A549 (cell line): ENCODE data around the gene LRRC59. TPM values are rescaled to one million over a fixed set of nuclear protein-coding genes. Genes with fewer than 3 reads are reported as not detected.
"Not testable (repeated sequence)": the region's sequence is repeated elsewhere in the genome, so short reads cannot be mapped to it uniquely, and the experiment has no call there.

Experiments used
- ATAC-seq, 2 experiments: fragments of 200-7000 bp in 1 of 2; fragments of >200 bp in 1 of 2; cut with Nextera tagmentation in 1 of 2; cut with Tn5 transposase in 1 of 2; 3 replicates each; pipeline versions ENCODE4 v1.8.0 to v1.9.1; 2018 to 2020; ENCODE audit warnings: mild to moderate bottlenecking in 1 of 2, moderate library complexity in 1 of 2
- CTCF ChIA-PET: fragments of 300-600 bp; sonication (Branson Sonifier 250); formaldehyde crosslinking; extraction: SDS; loops from one replicate; lab custom pipeline; 2021; ENCODE audit warnings: antibody characterized with exemption, inconsistent platforms; lab: Yijun Ruan, JAX
- POLR2A ChIA-PET: fragments of 350-600 bp; formaldehyde crosslinking; extraction: SDS; loops from one replicate; lab custom pipeline; 2021; ENCODE audit warnings: antibody characterized with exemption, inconsistent platforms; lab: Yijun Ruan, JAX
- DNase-seq, 2 experiments: peaks; one replicate each; pipeline versions ENCODE4 v3.0.0 to v3.0.0-alpha.2; 2011 to 2016; ENCODE audit warnings: low read depth in 1 of 2, low spot score in 1 of 2
- FAIRE-seq: peaks from 2 replicates; lab custom pipeline; 2011; peaks lifted over from hg19 to GRCh38; lab: Jason Lieb, UNC
- H3K27ac ChIP-seq, 2 experiments: fragments of >200 bp; sonication (Bioruptor Twin); formaldehyde crosslinking; 3 replicates each; pipeline ENCODE4 v1.5.1; 2016 to 2017
- H3K4me1 ChIP-seq: fragments of >200 bp; sonication (Bioruptor Twin); formaldehyde crosslinking; 3 replicates; pipeline ENCODE4 v1.6.1; 2016
- H3K4me2 ChIP-seq: fragments of >200 bp; sonication (Bioruptor Twin); formaldehyde crosslinking; 3 replicates; pipeline ENCODE4 v1.6.1; 2016
- H3K4me3 ChIP-seq: fragments of >200 bp; sonication (Bioruptor Twin); formaldehyde crosslinking; 3 replicates; pipeline ENCODE4 v1.5.1; 2016
- H3K9me3 ChIP-seq: fragments of >200 bp; sonication (Bioruptor Twin); formaldehyde crosslinking; 3 replicates; pipeline ENCODE4 v1.6.1; 2016
- BHLHE40 ChIP-seq: IDR thresholded peaks from 2 replicates; pipeline ENCODE4 v1.6.1; 2012; ENCODE audit warnings: low read depth, low read length, inconsistent platforms
- CEBPB ChIP-seq, 2 experiments: fragments of >200 bp in 1 of 2; sonication (Bioruptor Twin) in 1 of 2; formaldehyde crosslinking in 1 of 2; IDR thresholded peaks; 2 replicates each; pipeline ENCODE4 v1.6.1; 2012 to 2016
- EP300 ChIP-seq, 2 experiments: fragments of >200 bp; sonication (Bioruptor Twin); formaldehyde crosslinking; IDR thresholded peaks; 2 replicates in 1 of 2; 3 replicates in 1 of 2; pipeline ENCODE4 v1.6.1; 2016 to 2017
- ESRRA ChIP-seq: fragments of 150-350 bp; IDR thresholded peaks from 2 replicates; pipeline ENCODE4 v1.6.1; 2014; ENCODE audit warnings: mild to moderate bottlenecking, low read length, borderline replicate concordance
- GATA3 ChIP-seq: IDR thresholded peaks from 2 replicates; pipeline ENCODE4 v1.6.1; 2012; ENCODE audit warnings: borderline replicate concordance
- JUN ChIP-seq, 2 experiments: fragments of >200 bp; sonication (Bioruptor Twin); formaldehyde crosslinking; IDR thresholded peaks; 2 replicates in 1 of 2; 3 replicates in 1 of 2; pipeline ENCODE4 v1.6.1; 2016 to 2017
- MAFK ChIP-seq: fragments of 450-650 bp; IDR thresholded peaks from 2 replicates; pipeline ENCODE4 v1.6.1; 2014; ENCODE audit not compliant: partially characterized antibody
- RFX5 ChIP-seq: fragments of 450-650 bp; IDR thresholded peaks from 2 replicates; pipeline ENCODE4 v1.7.1; 2014; ENCODE audit warnings: antibody characterized with exemption, mild to moderate bottlenecking, moderate library complexity
- RNF2 ChIP-seq: fragments of 200-600 bp; sonication (generic); IDR thresholded peaks from 2 replicates; pipeline ENCODE4 v1.6.1; 2016; ENCODE audit warnings: low read depth, mild to moderate bottlenecking, antibody characterized with exemption, moderate library complexity, borderline replicate concordance
- ZSCAN20 ChIP-seq: fragments of 250-450 bp; sonication (Bioruptor Pico); IDR thresholded peaks from 2 replicates; pipeline ENCODE4 v1.8.0; 2022; ENCODE audit warnings: mild to moderate bottlenecking, moderate library complexity
- WGBS: methylation state at CpG from one replicate; pipeline ENCODE4 v1.1.6; 2017; ENCODE audit errors: missing lambda C conversion rate; 5-methylcytosine and 5-hydroxymethylcytosine counted together
- polyA plus RNA-seq, 4 experiments: library from polyadenylated mRNA; depleted of rRNA in 3 of 4; stranded (reverse); fragments of >200 nt; fragmentation: RNase III in 1 of 4; extraction: RNeasy Plus Mini Kit Qiagen cat#74134 plus additional on column Dnase treatment in 1 of 4; gene quantifications; 2 replicates in 3 of 4; 3 replicates in 1 of 4; pipeline ENCODE4 v1.2.3, GENCODE V29; 2011 to 2017
- TF ChIP-seq, protein P1 (sequence below): fragments of 200-600 bp; sonication (generic); IDR thresholded peaks from 2 replicates; pipeline ENCODE4 v1.6.1; 2016; ENCODE audit warnings: antibody characterized with exemption, mild to moderate bottlenecking, moderate library complexity

The LRRC59 gene
- polyA plus RNA-seq, 2 of the 4 experiments (the other 2 are of a cell fraction): 209 to 228 TPM

DNA sequence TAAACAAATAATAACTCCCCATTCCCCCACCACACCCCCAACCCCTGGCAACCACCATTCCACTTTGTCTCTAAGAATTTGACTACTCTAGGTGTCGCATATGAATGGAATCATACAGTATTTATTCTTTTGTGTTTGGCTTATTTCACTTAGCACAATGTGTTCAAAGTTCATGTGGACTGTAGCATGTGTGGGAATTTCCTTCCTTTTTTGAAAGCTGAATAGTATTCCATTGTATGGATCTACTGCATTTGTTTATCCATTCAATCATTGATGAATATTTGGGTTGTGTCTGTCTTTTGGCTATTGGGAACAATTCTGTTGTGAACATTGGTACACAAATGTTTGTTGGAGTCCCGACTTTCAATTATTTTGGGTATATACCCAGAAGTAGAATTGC is 25.4 kb upstream of the LRRC59 start:
- ChIA-PET POLR2A (no interaction called here), CTCF (interaction anchor here (0.6 to 2.4 kb wide), 2 partner anchors 25 to 53 kb away, joined by 3 to 17 read pairs; partner anchors contain the start of gene LRRC59)
- peaks cover 26% of the 10 kb centered on the region for H3K4me1 ChIP-seq
- H3K27ac ChIP-seq: no peak overlapping the region
- FAIRE-seq (no peak), DNase-seq (no peak), ATAC-seq (no peak)
- H3K9me3 ChIP-seq: no peaks in the 10 kb centered on the region
- no peak overlapping the region for H3K4me2 ChIP-seq
- TF ChIP-seq MAFK (no peak), GATA3 (no peak), BHLHE40 (no peak), CEBPB (IDR thresholded peaks at IDR 0.05) (no peak), ESRRA (no peak), RFX5 (no peak)
- TF ChIP-seq, protein P1, sequence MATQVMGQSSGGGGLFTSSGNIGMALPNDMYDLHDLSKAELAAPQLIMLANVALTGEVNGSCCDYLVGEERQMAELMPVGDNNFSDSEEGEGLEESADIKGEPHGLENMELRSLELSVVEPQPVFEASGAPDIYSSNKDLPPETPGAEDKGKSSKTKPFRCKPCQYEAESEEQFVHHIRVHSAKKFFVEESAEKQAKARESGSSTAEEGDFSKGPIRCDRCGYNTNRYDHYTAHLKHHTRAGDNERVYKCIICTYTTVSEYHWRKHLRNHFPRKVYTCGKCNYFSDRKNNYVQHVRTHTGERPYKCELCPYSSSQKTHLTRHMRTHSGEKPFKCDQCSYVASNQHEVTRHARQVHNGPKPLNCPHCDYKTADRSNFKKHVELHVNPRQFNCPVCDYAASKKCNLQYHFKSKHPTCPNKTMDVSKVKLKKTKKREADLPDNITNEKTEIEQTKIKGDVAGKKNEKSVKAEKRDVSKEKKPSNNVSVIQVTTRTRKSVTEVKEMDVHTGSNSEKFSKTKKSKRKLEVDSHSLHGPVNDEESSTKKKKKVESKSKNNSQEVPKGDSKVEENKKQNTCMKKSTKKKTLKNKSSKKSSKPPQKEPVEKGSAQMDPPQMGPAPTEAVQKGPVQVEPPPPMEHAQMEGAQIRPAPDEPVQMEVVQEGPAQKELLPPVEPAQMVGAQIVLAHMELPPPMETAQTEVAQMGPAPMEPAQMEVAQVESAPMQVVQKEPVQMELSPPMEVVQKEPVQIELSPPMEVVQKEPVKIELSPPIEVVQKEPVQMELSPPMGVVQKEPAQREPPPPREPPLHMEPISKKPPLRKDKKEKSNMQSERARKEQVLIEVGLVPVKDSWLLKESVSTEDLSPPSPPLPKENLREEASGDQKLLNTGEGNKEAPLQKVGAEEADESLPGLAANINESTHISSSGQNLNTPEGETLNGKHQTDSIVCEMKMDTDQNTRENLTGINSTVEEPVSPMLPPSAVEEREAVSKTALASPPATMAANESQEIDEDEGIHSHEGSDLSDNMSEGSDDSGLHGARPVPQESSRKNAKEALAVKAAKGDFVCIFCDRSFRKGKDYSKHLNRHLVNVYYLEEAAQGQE: no peak
- H3K4me3 ChIP-seq: no peak overlapping the region
- WGBS: 90% methylated on average over 2 of the region's 2 CpGs

DNA sequence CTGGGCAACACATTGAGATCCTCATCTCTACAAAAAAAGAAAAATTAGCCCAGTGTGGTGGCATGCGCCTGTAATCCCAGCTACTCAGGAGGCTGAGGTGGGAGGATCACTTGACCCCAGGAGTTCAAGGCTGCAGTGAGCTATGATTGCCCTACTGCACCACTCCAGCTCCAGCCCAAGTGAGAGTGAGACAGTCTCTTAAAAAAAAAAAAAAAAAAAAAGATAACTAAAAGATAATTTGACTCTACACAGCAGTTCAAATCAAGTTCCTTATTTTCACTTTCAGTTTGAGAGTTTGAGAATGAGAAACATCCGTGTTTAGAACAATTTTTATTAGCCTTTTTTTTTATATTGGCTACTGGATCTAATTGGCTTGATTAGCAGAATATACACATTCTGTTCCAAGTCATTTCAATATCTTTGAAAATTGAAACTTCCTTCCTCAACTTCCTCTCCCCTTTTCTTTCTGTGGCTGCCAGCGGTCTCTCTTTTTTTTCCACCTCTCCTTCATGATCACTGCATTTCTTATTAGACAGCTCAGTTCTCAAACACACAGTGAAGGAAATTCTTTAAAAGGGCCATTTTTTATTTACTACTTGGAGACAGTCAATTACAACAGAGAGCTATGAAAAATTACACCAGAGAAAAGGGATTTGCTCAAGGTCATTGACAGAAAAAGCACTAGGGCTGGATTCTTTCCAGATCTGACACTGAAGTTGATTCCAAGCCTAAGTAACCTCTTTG is 24.2 kb upstream of the LRRC59 start:
- FAIRE-seq (no peak), DNase-seq (no peak), ATAC-seq (no peak)
- CTCF ChIA-PET: interaction anchor here (1.2 to 2.4 kb wide), 2 partner anchors 24 to 421 kb away, joined by 4 to 17 read pairs; partner anchors contain the start of gene LRRC59
- Histone ChIP-seq H3K4me1 (peaks cover 15% of the 10 kb centered on the region; the same call in 2 of the 3 replicates), H3K9me3 (no peaks in the 10 kb centered on the region), H3K4me2 (no peak overlapping the region), H3K27ac (no peak overlapping the region), H3K4me3 (no peak overlapping the region)
- WGBS: 83% methylated on average over 3 of the region's 3 CpGs
- POLR2A ChIA-PET: interaction anchor here (0.5 kb wide), 1 partner anchor 90 kb away, joined by 3 read pairs; no protein-coding TSS in a partner anchor
- TF ChIP-seq EP300 (IDR thresholded peaks at IDR 0.05) (no peak), MAFK (no peak), JUN (IDR thresholded peaks at IDR 0.05) (no peak)

DNA sequence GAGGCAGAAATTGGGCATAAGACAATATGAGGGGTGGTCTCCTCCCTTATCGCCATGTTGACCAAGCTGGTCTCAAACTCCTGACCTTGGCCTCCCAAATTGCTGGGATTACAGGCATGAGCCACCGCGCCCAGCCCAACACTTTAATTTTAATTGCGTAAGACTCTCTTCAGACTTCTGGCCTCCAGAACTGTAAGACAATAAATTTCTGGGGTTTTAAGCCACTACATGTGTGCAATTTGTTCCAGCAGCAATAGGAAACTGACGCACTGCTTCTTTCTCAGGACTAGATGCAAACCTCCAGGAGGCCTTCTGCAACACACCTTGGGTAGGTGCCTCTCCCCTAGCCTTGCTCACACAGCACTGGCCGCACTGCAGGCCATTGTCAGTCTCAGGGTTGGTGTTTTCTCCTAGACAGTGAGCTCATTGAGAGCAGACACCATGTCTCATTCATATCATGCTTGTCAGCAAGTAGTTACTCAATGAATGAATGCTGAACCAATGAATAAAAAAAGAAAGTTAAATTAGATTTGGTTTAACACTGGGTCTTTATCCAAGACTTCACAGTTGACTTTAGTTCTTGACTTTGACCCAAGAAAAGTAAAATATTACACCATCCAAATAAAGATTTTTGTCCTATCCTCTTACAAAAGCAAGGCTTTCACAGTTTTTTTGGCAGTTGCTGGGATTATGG is 23.2 kb upstream of the LRRC59 start:
- no peak for FAIRE-seq
- no peak for DNase-seq

DNA sequence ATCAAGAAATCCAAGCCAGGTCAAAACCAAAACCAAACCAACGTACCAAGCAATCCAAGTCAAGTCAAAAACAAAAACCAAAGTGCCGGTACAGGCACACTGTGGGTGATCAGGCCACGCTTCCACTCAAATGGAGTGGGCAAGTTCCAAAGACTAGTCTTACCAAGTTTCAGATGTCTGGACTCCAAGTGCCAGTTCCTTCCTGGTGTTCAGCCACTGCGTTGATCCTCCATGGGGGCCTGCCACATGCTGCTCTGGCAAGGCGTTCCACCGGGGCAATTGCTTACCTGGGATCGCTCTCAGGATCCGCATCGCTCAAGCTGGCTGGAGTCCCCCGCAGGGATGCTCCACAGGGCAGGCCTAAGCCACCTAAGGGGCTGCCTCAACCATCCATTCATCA is 22.3 kb upstream of the LRRC59 start:
- H3K4me1 ChIP-seq, DNase-seq, H3K4me3 ChIP-seq, H3K9me3 ChIP-seq, ATAC-seq, POLR2A ChIA-PET, H3K4me2 ChIP-seq, FAIRE-seq, H3K27ac ChIP-seq: not testable (repeated sequence)
- 91% methylated on average over 10 of the region's 10 CpGs for WGBS
- CTCF ChIA-PET: interaction anchor here (1.0 kb wide), 1 partner anchor 54 kb away, joined by 3 read pairs; no protein-coding TSS in a partner anchor

More for the DNA sequence above, 23.2 kb upstream of the LRRC59 start:
- ATAC-seq: no peak
- Histone ChIP-seq H3K4me2 (no peak overlapping the region), H3K4me1 (peaks cover 14% of the 10 kb centered on the region; the same call in 2 of the 3 replicates), H3K9me3 (no peaks in the 10 kb centered on the region), H3K4me3 (no peak overlapping the region), H3K27ac (no peak overlapping the region)
- POLR2A ChIA-PET: no interaction called here
- WGBS: 93% methylated on average over 6 of the region's 6 CpGs
- peak in 1 of 2 experiments; percentile 32; a peak in 1 of 4 replicates for TF ChIP-seq CEBPB (IDR thresholded peaks at IDR 0.05)
- TF ChIP-seq RNF2: no peak
- TF ChIP-seq ZSCAN20: no peak
- CTCF ChIA-PET: interaction anchor here (1.0 to 2.4 kb wide), 3 partner anchors 23 to 422 kb away, joined by 3 to 17 read pairs (median 4); partner anchors contain the start of gene LRRC59
